Smooth muscle cell (in vitro differentiated cells): Measurements from ENCODE around the gene A3GALT2. TPM values are rescaled to one million over a fixed set of nuclear protein-coding genes. Genes with fewer than 3 reads are reported as not detected.

Experiments
- DNase-seq: peaks from one replicate; lab custom pipeline; 2025; ENCODE audit not compliant: unreplicated experiment; lab: John Stamatoyannopoulos, UW
- H2AFZ ChIP-seq: fragments of 200-600 bp; sonication (generic); 2 replicates; pipeline ENCODE4 v1.6.0; 2016; ENCODE audit warnings: antibody characterized with exemption, low read depth, mild to moderate bottlenecking
- H3F3A ChIP-seq: fragments of 200-600 bp; sonication (generic); 2 replicates; pipeline ENCODE4 v1.6.0; 2017; ENCODE audit warnings: antibody characterized with exemption, low read depth
- H3K27ac ChIP-seq: fragments of 200-600 bp; sonication (generic); 2 replicates; pipeline ENCODE4 v1.5.1; 2016; ENCODE audit warnings: low read depth, mild to moderate bottlenecking
- H3K27me3 ChIP-seq: fragments of 200-600 bp; sonication (generic); 2 replicates; pipeline ENCODE4 v1.6.1; 2016; ENCODE audit warnings: low read depth, mild to moderate bottlenecking
- H3K36me3 ChIP-seq: fragments of 200-600 bp; sonication (generic); 2 replicates; pipeline ENCODE4 v1.5.1; 2016; ENCODE audit warnings: low read depth
- H3K4me1 ChIP-seq: fragments of 200-600 bp; sonication (generic); 2 replicates; pipeline ENCODE4 v1.5.1; 2016; ENCODE audit warnings: low read depth
- H3K4me2 ChIP-seq: fragments of 200-600 bp; sonication (generic); 2 replicates; pipeline ENCODE4 v1.6.0; 2016; ENCODE audit warnings: mild to moderate bottlenecking
- H3K4me3 ChIP-seq: fragments of 200-600 bp; sonication (generic); 2 replicates; pipeline ENCODE4 v1.5.1; 2016; ENCODE audit warnings: mild to moderate bottlenecking
- H3K79me2 ChIP-seq: fragments of 200-600 bp; sonication (generic); 2 replicates; pipeline ENCODE4 v1.6.0; 2016; ENCODE audit warnings: low read depth, mild to moderate bottlenecking
- H3K9ac ChIP-seq: fragments of 200-600 bp; sonication (generic); 2 replicates; pipeline ENCODE4 v1.6.0; 2016; ENCODE audit warnings: low read depth
- H3K9me3 ChIP-seq: fragments of 200-600 bp; sonication (generic); replicated peaks from 2 replicates; pipeline ENCODE4 v1.5.1; 2016; ENCODE audit warnings: low read depth
- H4K20me1 ChIP-seq: fragments of 200-600 bp; sonication (generic); 2 replicates; pipeline ENCODE4 v1.6.0; 2016; ENCODE audit warnings: low read depth
- WGBS: methylation state at CpG from one replicate; pipeline ENCODE4 v1.1.7; 2016; ENCODE audit warnings: low lambda C conversion rate; 5-methylcytosine and 5-hydroxymethylcytosine counted together
- polyA plus RNA-seq: library from polyadenylated mRNA; unstranded; fragments of >200 nt; fragmentation: Nextera tagmentation; extraction: Ambion mirVana; gene quantifications from 2 replicates; pipeline ENCODE4 v1.2.1, GENCODE V29; 2016
- total RNA-seq: library from RNA; depleted of rRNA; stranded (reverse); fragments of >200 nt; gene quantifications from 2 replicates; pipeline ENCODE4 v1.2.3, GENCODE V29; 2014
- TF ChIP-seq, protein P1 (sequence below): fragments of 200-600 bp; sonication (generic); IDR thresholded peaks from 2 replicates; pipeline ENCODE4 v1.5.1; 2017; ENCODE audit warnings: borderline replicate concordance, mild to moderate bottlenecking, antibody characterized with exemption; ENCODE audit not compliant: insufficient read depth, poor library complexity, severe bottlenecking

The A3GALT2 gene
- total and polyA plus RNA-seq, 2 experiments from 2014 or later: not detected

DNA sequence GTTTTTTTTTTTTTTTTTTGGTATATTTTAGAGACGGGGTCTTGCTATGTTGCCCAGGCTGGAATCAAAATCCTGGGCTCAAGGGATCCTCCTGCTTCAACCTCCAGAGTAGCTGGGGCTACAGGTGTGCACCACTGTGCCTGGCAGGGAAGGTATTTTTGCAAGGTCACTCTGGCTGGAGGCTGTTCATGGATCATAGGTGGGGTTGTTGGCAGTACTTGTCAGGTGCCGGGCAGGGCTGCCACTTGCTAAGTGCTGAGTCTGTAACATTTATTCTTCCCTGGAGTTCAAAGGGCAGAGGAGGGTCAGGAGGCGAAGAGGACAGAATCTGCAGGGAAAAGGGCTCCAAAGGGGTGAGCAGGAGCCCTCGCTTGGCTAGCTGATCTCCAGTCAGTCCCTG, 24.1 kb downstream of the A3GALT2 start:
- TF ChIP-seq, protein P1, sequence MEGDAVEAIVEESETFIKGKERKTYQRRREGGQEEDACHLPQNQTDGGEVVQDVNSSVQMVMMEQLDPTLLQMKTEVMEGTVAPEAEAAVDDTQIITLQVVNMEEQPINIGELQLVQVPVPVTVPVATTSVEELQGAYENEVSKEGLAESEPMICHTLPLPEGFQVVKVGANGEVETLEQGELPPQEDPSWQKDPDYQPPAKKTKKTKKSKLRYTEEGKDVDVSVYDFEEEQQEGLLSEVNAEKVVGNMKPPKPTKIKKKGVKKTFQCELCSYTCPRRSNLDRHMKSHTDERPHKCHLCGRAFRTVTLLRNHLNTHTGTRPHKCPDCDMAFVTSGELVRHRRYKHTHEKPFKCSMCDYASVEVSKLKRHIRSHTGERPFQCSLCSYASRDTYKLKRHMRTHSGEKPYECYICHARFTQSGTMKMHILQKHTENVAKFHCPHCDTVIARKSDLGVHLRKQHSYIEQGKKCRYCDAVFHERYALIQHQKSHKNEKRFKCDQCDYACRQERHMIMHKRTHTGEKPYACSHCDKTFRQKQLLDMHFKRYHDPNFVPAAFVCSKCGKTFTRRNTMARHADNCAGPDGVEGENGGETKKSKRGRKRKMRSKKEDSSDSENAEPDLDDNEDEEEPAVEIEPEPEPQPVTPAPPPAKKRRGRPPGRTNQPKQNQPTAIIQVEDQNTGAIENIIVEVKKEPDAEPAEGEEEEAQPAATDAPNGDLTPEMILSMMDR: no peak
- Histone ChIP-seq H3K4me2 (no peak overlapping the region), H3F3A (no peaks in the 10 kb centered on the region), H3K36me3 (no peaks in the 10 kb centered on the region), H4K20me1 (peaks cover 35% of the 10 kb centered on the region), H3K79me2 (no peaks in the 10 kb centered on the region), H3K9me3 (no peaks in the 10 kb centered on the region), H3K27me3 (no peaks in the 10 kb centered on the region), H3K9ac (no peak overlapping the region), H3K4me3 (no peak overlapping the region), H3K27ac (no peak overlapping the region), H3K4me1 (no peaks in the 10 kb centered on the region), H2AFZ (no peak overlapping the region)
- DNase-seq: no peak
- WGBS: 83% methylated on average over 4 of the region's 4 CpGs

DNA sequence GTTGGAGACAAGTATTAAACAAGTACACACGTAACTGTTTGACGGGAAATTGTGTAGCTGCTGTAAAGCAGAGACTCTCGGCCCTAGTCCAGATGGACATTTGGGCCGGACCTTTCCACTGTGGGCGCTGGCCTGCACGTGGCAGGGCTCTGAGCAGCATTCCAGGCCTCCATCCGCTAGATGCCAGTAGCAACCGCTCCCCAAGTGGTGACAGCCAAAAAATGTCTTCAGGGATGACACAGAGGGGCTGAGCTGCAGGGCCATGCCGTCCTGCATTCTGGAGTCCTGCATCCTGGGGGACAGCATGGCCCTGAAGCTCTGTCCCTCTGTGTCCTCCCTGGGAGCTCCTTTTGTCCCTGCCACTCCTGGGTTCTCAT, 24.8 kb downstream of the A3GALT2 start:
- H3K79me2 ChIP-seq: no peaks in the 10 kb centered on the region
- H3K27ac ChIP-seq: no peak overlapping the region
- over 99% methylated on average over 9 of the region's 9 CpGs for WGBS
- H4K20me1 ChIP-seq: peaks cover 35% of the 10 kb centered on the region
- H3K4me2 ChIP-seq: no peak overlapping the region
- no peak for DNase-seq
- H3K36me3 ChIP-seq: no peaks in the 10 kb centered on the region
- no peak overlapping the region for H3K9ac ChIP-seq
- no peaks in the 10 kb centered on the region for H3K27me3 ChIP-seq
- TF ChIP-seq, protein P1: no peak
- H3K4me1 ChIP-seq: no peaks in the 10 kb centered on the region
- H3F3A ChIP-seq: no peaks in the 10 kb centered on the region
- H3K4me3 ChIP-seq: no peak overlapping the region
- H2AFZ ChIP-seq: no peak overlapping the region
- no peaks in the 10 kb centered on the region for H3K9me3 ChIP-seq

DNA sequence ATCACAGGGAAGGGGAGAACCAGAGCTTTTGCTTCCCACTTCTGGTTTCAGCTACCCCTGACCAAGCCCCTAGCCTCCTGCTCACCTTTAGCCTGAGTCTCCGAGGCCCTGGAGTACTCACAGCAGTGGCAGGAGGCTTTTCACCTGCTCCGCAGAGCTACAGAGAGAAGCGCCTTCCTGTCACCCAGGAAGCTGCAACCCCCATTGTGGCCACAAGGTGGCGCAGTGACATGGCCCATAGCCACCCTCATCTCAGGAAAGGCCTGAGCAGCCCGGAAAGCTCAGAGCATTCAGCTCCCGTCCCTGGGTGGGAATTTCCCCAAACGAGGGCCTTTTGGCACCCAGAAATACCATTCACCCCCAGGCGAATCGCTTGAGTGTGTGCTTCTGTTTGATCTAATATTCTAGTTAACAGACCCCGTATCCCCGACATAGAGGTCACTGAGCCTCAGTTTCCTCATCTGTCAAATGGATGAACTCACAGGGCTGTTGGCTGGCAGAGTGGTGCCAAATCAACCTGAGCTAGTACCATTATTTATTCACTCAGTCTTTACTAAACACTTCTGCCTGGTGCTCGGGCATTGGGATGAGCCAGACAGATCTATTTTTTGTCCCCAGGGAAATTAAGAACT, 25.3 kb downstream of the A3GALT2 start:
- WGBS: 43% methylated on average over 12 of the region's 12 CpGs
- no peaks in the 10 kb centered on the region for H3K36me3 ChIP-seq
- TF ChIP-seq, protein P1: peak; percentile 92
- H3K27ac ChIP-seq: no peak overlapping the region
- H2AFZ ChIP-seq: no peak overlapping the region
- no peak overlapping the region for H3K4me3 ChIP-seq
- H3F3A ChIP-seq: no peaks in the 10 kb centered on the region
- H3K79me2 ChIP-seq: no peaks in the 10 kb centered on the region
- no peaks in the 10 kb centered on the region for H3K4me1 ChIP-seq
- H3K9ac ChIP-seq: no peak overlapping the region
- no peaks in the 10 kb centered on the region for H3K9me3 ChIP-seq
- DNase-seq: peak; percentile 67
- no peaks in the 10 kb centered on the region for H3K27me3 ChIP-seq
- peaks cover 35% of the 10 kb centered on the region for H4K20me1 ChIP-seq
- no peak overlapping the region for H3K4me2 ChIP-seq

DNA sequence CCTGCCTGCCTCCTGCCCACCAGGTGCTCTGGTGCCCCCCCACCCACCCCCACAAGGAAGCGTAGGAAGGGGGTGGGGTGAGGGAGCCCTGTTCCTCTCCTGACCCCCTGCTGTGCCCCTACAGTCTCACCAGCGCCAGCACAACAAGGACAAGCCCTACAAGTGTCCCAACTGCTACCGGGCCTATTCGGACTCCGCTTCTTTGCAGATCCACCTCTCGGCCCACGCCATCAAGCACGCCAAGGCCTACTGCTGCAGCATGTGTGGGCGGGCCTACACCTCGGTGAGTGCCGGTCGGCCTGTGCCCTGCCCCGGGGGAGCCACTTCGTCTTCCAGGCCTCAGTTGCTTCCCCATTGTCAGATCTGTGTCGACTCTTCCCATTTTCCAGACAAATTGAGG, 25.9 kb downstream of the A3GALT2 start:
- TF ChIP-seq, protein P1: no peak
- DNase-seq: no peak
- WGBS: 90% methylated on average over 15 of the region's 15 CpGs
- H3K79me2 ChIP-seq: no peaks in the 10 kb centered on the region
- peaks cover 35% of the 10 kb centered on the region for H4K20me1 ChIP-seq
- no peak overlapping the region for H2AFZ ChIP-seq
- no peak overlapping the region for H3K27ac ChIP-seq
- no peaks in the 10 kb centered on the region for H3K27me3 ChIP-seq
- no peaks in the 10 kb centered on the region for H3F3A ChIP-seq
- no peaks in the 10 kb centered on the region for H3K36me3 ChIP-seq
- no peak overlapping the region for H3K9ac ChIP-seq
- no peak overlapping the region for H3K4me2 ChIP-seq
- no peak overlapping the region for H3K4me3 ChIP-seq
- no peaks in the 10 kb centered on the region for H3K9me3 ChIP-seq
- no peaks in the 10 kb centered on the region for H3K4me1 ChIP-seq
